Ascending aorta (tissue), 2 donors: ENCODE data around the gene OR11A1. TPM values are rescaled to one million over a fixed set of nuclear protein-coding genes. Genes with fewer than 3 reads are reported as not detected.

Experiments used
- DNase-seq, 2 donors: peaks; one replicate each; pipeline ENCODE4 v3.0.0-alpha.2; 2019; ENCODE audit warnings: low spot score in 2 of 2
- H3K27ac ChIP-seq, 2 donors: fragments of 200-600 bp; sonication (generic); one replicate each; pipeline ENCODE4 v1.5.1; 2016 to 2017; ENCODE audit warnings: mild to moderate bottlenecking in 1 of 2
- H3K27me3 ChIP-seq: fragments of 200-600 bp; sonication (generic); one replicate; pipeline ENCODE4 v1.5.1; 2017
- H3K36me3 ChIP-seq, 2 donors: fragments of 200-600 bp; sonication (generic); one replicate each; pipeline ENCODE4 v1.5.1; 2016
- H3K4me1 ChIP-seq, 2 donors: fragments of 200-600 bp; sonication (generic); one replicate each; pipeline ENCODE4 v1.5.1; 2016 to 2017; ENCODE audit warnings: mild to moderate bottlenecking in 1 of 2
- H3K4me3 ChIP-seq, 2 donors: fragments of 200-600 bp; sonication (generic); one replicate each; pipeline ENCODE4 v1.5.1; 2016 to 2017; ENCODE audit warnings: mild to moderate bottlenecking in 1 of 2
- H3K9me3 ChIP-seq, 2 donors: fragments of 200-600 bp; sonication (generic); one replicate each; pipeline ENCODE4 v1.5.1; 2016
- CTCF ChIP-seq, 3 experiments: fragments of 200-600 bp in 2 of 3; fragments of 450-650 bp in 1 of 3; sonication (generic) in 2 of 3; IDR thresholded peaks; one replicate each; pipeline ENCODE4 v1.5.1; 2016 to 2019; ENCODE audit warnings: antibody characterized with exemption in 3 of 3, mild to moderate bottlenecking in 1 of 3, moderate library complexity in 1 of 3
- intact Hi-C: fragments of 100-400 bp; cut with DNase I; formaldehyde crosslinking; loops from one replicate; pipeline ENCODE4 v1.15.1; 2023
- total RNA-seq: library from RNA; depleted of rRNA; stranded (reverse); fragments of >200 nt; gene quantifications from one replicate; pipeline ENCODE4 v1.1.0, GENCODE V29; 2016

The OR11A1 gene
- total RNA-seq, 1 donor from 2014 or later, result not detected

- no peaks in the 10 kb centered on the region for H3K27me3 ChIP-seq
- H3K4me1 ChIP-seq, result no peaks in the 10 kb centered on the region
- no peak for TF ChIP-seq CTCF (IDR thresholded peaks at IDR 0.05)
- no peak overlapping the region for H3K4me3 ChIP-seq
- H3K36me3 ChIP-seq, result no peaks in the 10 kb centered on the region
- DNase-seq, result no peak
- H3K9me3 ChIP-seq, result no peaks in the 10 kb centered on the region
- intact Hi-C loops, result no loop called here
- H3K27ac ChIP-seq, result no peak overlapping the region
These were observed 21.9 kb upstream of the OR11A1 start for GRCh38 chr6:29478740-29479139.

GRCh38 chr6:29477923-29478450 is 21.1 kb upstream of the OR11A1 start:
- no peak overlapping the region for H3K27ac ChIP-seq
- H3K27me3 ChIP-seq, result no peaks in the 10 kb centered on the region
- H3K4me3 ChIP-seq, result no peak overlapping the region
- H3K4me1 ChIP-seq, result no peaks in the 10 kb centered on the region
- no peaks in the 10 kb centered on the region for H3K9me3 ChIP-seq
- intact Hi-C loops, result no loop called here
- DNase-seq, result no peak
- H3K36me3 ChIP-seq, result no peaks in the 10 kb centered on the region
- no peak for TF ChIP-seq CTCF (IDR thresholded peaks at IDR 0.05)

- Histone ChIP-seq H3K4me3 (no peak overlapping the region), H3K27me3 (no peaks in the 10 kb centered on the region), H3K36me3 (no peaks in the 10 kb centered on the region), H3K9me3 (no peaks in the 10 kb centered on the region), H3K4me1 (no peaks in the 10 kb centered on the region), H3K27ac (no peak overlapping the region)
- DNase-seq, result no peak
- no peak for TF ChIP-seq CTCF (IDR thresholded peaks at IDR 0.05)
- intact Hi-C loops, result no loop called here
These were observed 18.1 kb upstream of the OR11A1 start for GRCh38 chr6:29474996-29475395.

GRCh38 chr6:29466241-29466640 is 9.4 kb upstream of the OR11A1 start:
- Histone ChIP-seq H3K4me1 (no peaks in the 10 kb centered on the region), H3K4me3 (no peak overlapping the region), H3K9me3 (no peaks in the 10 kb centered on the region), H3K27ac (no peak overlapping the region), H3K27me3 (no peaks in the 10 kb centered on the region), H3K36me3 (no peaks in the 10 kb centered on the region)
- no peak for DNase-seq
- TF ChIP-seq CTCF (IDR thresholded peaks at IDR 0.05), result no peak
- intact Hi-C loops, result no loop called here

- intact Hi-C loops, result no loop called here
- DNase-seq, result no peak
- Histone ChIP-seq H3K9me3 (no peaks in the 10 kb centered on the region), H3K4me3 (no peak overlapping the region), H3K27ac (no peak overlapping the region), H3K36me3 (no peaks in the 10 kb centered on the region), H3K27me3 (no peaks in the 10 kb centered on the region), H3K4me1 (no peaks in the 10 kb centered on the region)
- no peak for TF ChIP-seq CTCF (IDR thresholded peaks at IDR 0.05)
These were observed 8.9 kb upstream of the OR11A1 start for GRCh38 chr6:29465801-29466200.

GRCh38 chr6:29465279-29465678 is 8.4 kb upstream of the OR11A1 start:
- TF ChIP-seq CTCF (IDR thresholded peaks at IDR 0.05), result no peak
- no peaks in the 10 kb centered on the region for H3K36me3 ChIP-seq
- intact Hi-C loops, result no loop called here
- no peaks in the 10 kb centered on the region for H3K9me3 ChIP-seq
- no peak overlapping the region for H3K4me3 ChIP-seq
- no peak for DNase-seq
- no peak overlapping the region for H3K27ac ChIP-seq
- no peaks in the 10 kb centered on the region for H3K27me3 ChIP-seq
- no peaks in the 10 kb centered on the region for H3K4me1 ChIP-seq
